Testis (tissue), 3 donors: ENCODE results near the gene MEIS2. TPM values are rescaled to one million over a fixed set of nuclear protein-coding genes. Genes with fewer than 3 reads are reported as not detected.

ENCODE experiments used
- DNase-seq: peaks from one replicate; pipeline ENCODE4 v3.0.0-alpha.2; 2019
- H3K27ac ChIP-seq, 2 donors: fragments of 200-600 bp; sonication (generic); one replicate each; pipeline ENCODE4 v1.5.1; 2019
- H3K27me3 ChIP-seq: fragments of 200-600 bp; sonication (generic); one replicate; pipeline ENCODE4 v1.5.1; 2019
- H3K36me3 ChIP-seq: fragments of 200-600 bp; sonication (generic); one replicate; pipeline ENCODE4 v1.5.1; 2017; ENCODE audit warnings: low read depth; ENCODE audit errors: missing control alignments
- H3K4me1 ChIP-seq: fragments of 200-600 bp; sonication (generic); one replicate; pipeline ENCODE4 v1.5.1; 2019
- H3K4me3 ChIP-seq, 2 donors: fragments of 200-600 bp; sonication (generic); one replicate each; pipeline ENCODE4 v1.5.1; 2017 to 2019
- H3K9me3 ChIP-seq: fragments of 200-600 bp; sonication (generic); one replicate; pipeline ENCODE4 v1.5.1; 2017
- POLR2A ChIP-seq: fragments of 450-650 bp; IDR thresholded peaks from one replicate; pipeline ENCODE4 v1.6.1; 2017; ENCODE audit warnings: antibody characterized with exemption, mild to moderate bottlenecking, moderate library complexity
- WGBS, 2 donors: methylation state at CpG; one replicate each; pipeline ENCODE4 v1.1.5; 2018; 5-methylcytosine and 5-hydroxymethylcytosine counted together
- intact Hi-C: fragments of 100-400 bp; cut with DNase I; formaldehyde crosslinking; loops from one replicate; pipeline ENCODE4 v1.15.1; 2023; ENCODE audit warnings: low total_unique reads
- polyA plus RNA-seq: library from polyadenylated mRNA; stranded (reverse); fragments of 350-450 nt; fragmentation: Illumina TruSeq; extraction: RNeasy Lipid Tissue Mini Kit (QIAGEN cat#74804); gene quantifications from one replicate; pipeline ENCODE4 v1.2.3, GENCODE V29; 2014; ENCODE audit warnings: low read depth, low replicate concordance; ENCODE audit not compliant: insufficient read depth
- total RNA-seq, 2 donors: library from RNA; depleted of rRNA; stranded (reverse); fragments of >200 nt; gene quantifications; one replicate each; pipeline ENCODE4 v1.2.3, GENCODE V29; 2016
- TF ChIP-seq, protein P1 (sequence below), 3 experiments: fragments of 450-650 bp in 2 of 3; fragments of 200-600 bp in 1 of 3; sonication (generic) in 1 of 3; IDR thresholded peaks; one replicate each; pipeline ENCODE4 v1.5.1; 2016 to 2019; ENCODE audit warnings: antibody characterized with exemption in 3 of 3, mild to moderate bottlenecking in 2 of 3, moderate library complexity in 1 of 3

MEIS2 gene
- total and polyA plus RNA-seq, 3 donors from 2014 or later = 7.0 to 19.4 (median 15.7) TPM

GRCh38 chr15:36888011-36888992, 212.0 kb downstream of the MEIS2 start:
- intact Hi-C loops = no loop called here
- WGBS, 2 donors = 28% methylated on average over 37 to 51 of the region's 51 CpGs
- H3K4me1 ChIP-seq = no peaks in the 10 kb centered on the region
- H3K9me3 ChIP-seq = no peaks in the 10 kb centered on the region
- H3K27me3 ChIP-seq = no peaks in the 10 kb centered on the region
- H3K4me3 ChIP-seq = peak overlapping the region; percentile 9 to 49
- H3K36me3 ChIP-seq = no peaks in the 10 kb centered on the region
- DNase-seq = no peak
- no peak overlapping the region for H3K27ac ChIP-seq
- TF ChIP-seq, protein P1, sequence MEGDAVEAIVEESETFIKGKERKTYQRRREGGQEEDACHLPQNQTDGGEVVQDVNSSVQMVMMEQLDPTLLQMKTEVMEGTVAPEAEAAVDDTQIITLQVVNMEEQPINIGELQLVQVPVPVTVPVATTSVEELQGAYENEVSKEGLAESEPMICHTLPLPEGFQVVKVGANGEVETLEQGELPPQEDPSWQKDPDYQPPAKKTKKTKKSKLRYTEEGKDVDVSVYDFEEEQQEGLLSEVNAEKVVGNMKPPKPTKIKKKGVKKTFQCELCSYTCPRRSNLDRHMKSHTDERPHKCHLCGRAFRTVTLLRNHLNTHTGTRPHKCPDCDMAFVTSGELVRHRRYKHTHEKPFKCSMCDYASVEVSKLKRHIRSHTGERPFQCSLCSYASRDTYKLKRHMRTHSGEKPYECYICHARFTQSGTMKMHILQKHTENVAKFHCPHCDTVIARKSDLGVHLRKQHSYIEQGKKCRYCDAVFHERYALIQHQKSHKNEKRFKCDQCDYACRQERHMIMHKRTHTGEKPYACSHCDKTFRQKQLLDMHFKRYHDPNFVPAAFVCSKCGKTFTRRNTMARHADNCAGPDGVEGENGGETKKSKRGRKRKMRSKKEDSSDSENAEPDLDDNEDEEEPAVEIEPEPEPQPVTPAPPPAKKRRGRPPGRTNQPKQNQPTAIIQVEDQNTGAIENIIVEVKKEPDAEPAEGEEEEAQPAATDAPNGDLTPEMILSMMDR (IDR thresholded peaks at IDR 0.05) = no peak
- TF ChIP-seq POLR2A = no peak

- no peaks in the 10 kb centered on the region for H3K4me1 ChIP-seq
- peak overlapping the region; percentile 0 to 9 for H3K4me3 ChIP-seq
- H3K9me3 ChIP-seq = no peaks in the 10 kb centered on the region
- peak; percentile 35 for DNase-seq
- TF ChIP-seq, protein P1 (IDR thresholded peaks at IDR 0.05) = no peak
- no peak for TF ChIP-seq POLR2A
- intact Hi-C loops = no loop called here
- H3K27me3 ChIP-seq = no peaks in the 10 kb centered on the region
- no peak overlapping the region for H3K27ac ChIP-seq
- no peaks in the 10 kb centered on the region for H3K36me3 ChIP-seq
- 13 to 32% methylated on average over 35 of the region's 35 CpGs for WGBS, 2 donors
Observed at GRCh38 chr15:36887214-36887961, 213.0 kb downstream of the MEIS2 start.

- 44 to 49% methylated on average over 8 of the region's 8 CpGs for WGBS, 2 donors
- H3K36me3 ChIP-seq = no peaks in the 10 kb centered on the region
- TF ChIP-seq, protein P1 (IDR thresholded peaks at IDR 0.05) = no peak
- TF ChIP-seq POLR2A = no peak
- DNase-seq = no peak
- intact Hi-C loops = no loop called here
- no peaks in the 10 kb centered on the region for H3K9me3 ChIP-seq
- peak overlapping the region in 1 of 2 donors; percentile 0 for H3K4me3 ChIP-seq
- H3K27ac ChIP-seq = no peak overlapping the region
- no peaks in the 10 kb centered on the region for H3K4me1 ChIP-seq
- H3K27me3 ChIP-seq = no peaks in the 10 kb centered on the region
Observed at GRCh38 chr15:36886701-36887100, 213.6 kb downstream of the MEIS2 start.

- DNase-seq = no peak
- no peaks in the 10 kb centered on the region for H3K9me3 ChIP-seq
- no peaks in the 10 kb centered on the region for H3K4me1 ChIP-seq
- intact Hi-C loops = no loop called here
- no peak overlapping the region for H3K27ac ChIP-seq
- TF ChIP-seq, protein P1 (IDR thresholded peaks at IDR 0.05) = no peak
- no peak for TF ChIP-seq POLR2A
- 44 to 66% methylated on average over 13 of the region's 13 CpGs for WGBS, 2 donors
- H3K27me3 ChIP-seq = no peaks in the 10 kb centered on the region
- H3K4me3 ChIP-seq = no peak overlapping the region
- no peaks in the 10 kb centered on the region for H3K36me3 ChIP-seq
Observed at GRCh38 chr15:36886191-36886590, 214.2 kb downstream of the MEIS2 start.
